WTC11 (cell line): ENCODE measurements around the gene BEGAIN. TPM values are rescaled to one million over a fixed set of nuclear protein-coding genes. Genes with fewer than 3 reads are reported as not detected.
A peak's percentile ranks its signal among the peaks of the same experiment; 100 is the strongest.

Experiments
- ATAC-seq: fragments of 200-7000 bp; cut with Tn5 transposase; 2 replicates; pipeline ENCODE4 v1.10.0; 2021; ENCODE audit warnings: mild to moderate bottlenecking, moderate library complexity
- CTCF ChIA-PET: fragments of 300-600 bp; sonication (Branson Sonifier 250); formaldehyde crosslinking; loops from one replicate; lab custom pipeline; 2021; ENCODE audit warnings: antibody characterized with exemption; lab: Charles Lee
- POLR2A ChIA-PET: fragments of 350-600 bp; sonication (Branson Sonifier 250); formaldehyde crosslinking; loops from one replicate; lab custom pipeline; 2021; ENCODE audit warnings: antibody characterized with exemption; lab: Charles Lee
- DNase-seq: peaks from one replicate; pipeline ENCODE4 v3.0.0; 2021; ENCODE audit warnings: low spot score
- H3K27ac Mint-ChIP-seq: 2 replicates; pipeline ENCODE4 v1.8.0; 2021; ENCODE audit warnings: mixed read lengths
- H3K27me3 Mint-ChIP-seq: 2 replicates; pipeline ENCODE4 v1.8.0; 2021; ENCODE audit warnings: low read depth, mild to moderate bottlenecking, moderate library complexity, mixed read lengths
- H3K36me3 Mint-ChIP-seq: 2 replicates; pipeline ENCODE4 v1.8.0; 2021; ENCODE audit warnings: mixed read lengths
- H3K4me1 Mint-ChIP-seq: 2 replicates; pipeline ENCODE4 v1.8.0; 2022; ENCODE audit warnings: mixed read lengths
- H3K4me3 Mint-ChIP-seq: 2 replicates; pipeline ENCODE4 v1.8.0; 2021; ENCODE audit warnings: mild to moderate bottlenecking, moderate library complexity, mixed read lengths
- H3K9me3 Mint-ChIP-seq: 2 replicates; pipeline ENCODE4 v1.8.0; 2021; ENCODE audit warnings: mixed read lengths
- AFF4 ChIP-seq: sonication (generic); formaldehyde crosslinking; IDR thresholded peaks from 2 replicates; pipeline ENCODE4 v1.8.1; 2023; ENCODE audit warnings: mild to moderate bottlenecking, missing genetic modification reagents, borderline replicate concordance
- ARID4B ChIP-seq: sonication (generic); formaldehyde crosslinking; IDR thresholded peaks from 2 replicates; pipeline ENCODE4 v1.8.0; 2023; ENCODE audit warnings: missing genetic modification reagents, mild to moderate bottlenecking, borderline replicate concordance
- FOXJ3 ChIP-seq: sonication (generic); formaldehyde crosslinking; IDR thresholded peaks from 2 replicates; pipeline ENCODE4 v1.9.0; 2021; ENCODE audit warnings: missing genetic modification reagents, mild to moderate bottlenecking, borderline replicate concordance
- FOXK1 ChIP-seq: sonication (generic); formaldehyde crosslinking; IDR thresholded peaks from 2 replicates; pipeline ENCODE4 v1.8.0; 2022; ENCODE audit warnings: mild to moderate bottlenecking, moderate library complexity, missing genetic modification reagents
- HMGA2 ChIP-seq: fragments of 250-450 bp; sonication (Bioruptor Pico); IDR thresholded peaks from 2 replicates; pipeline ENCODE4 v1.4.0; 2021; ENCODE audit warnings: mild to moderate bottlenecking, moderate library complexity
- JAZF1 ChIP-seq: fragments of 250-450 bp; sonication (Bioruptor Pico); IDR thresholded peaks from 2 replicates; pipeline ENCODE4 v1.9.0; 2021; ENCODE audit warnings: moderate library complexity, mild to moderate bottlenecking, inconsistent platforms
- NFATC4 ChIP-seq: fragments of 250-450 bp; sonication (Bioruptor Pico); IDR thresholded peaks from 2 replicates; pipeline ENCODE4 v1.9.0; 2021; ENCODE audit warnings: mild to moderate bottlenecking
- NFYB ChIP-seq: sonication (generic); formaldehyde crosslinking; conservative IDR thresholded peaks from 2 replicates; pipeline ENCODE4 v1.8.0; 2022; ENCODE audit warnings: low read depth, missing genetic modification reagents
- TCF7 ChIP-seq: sonication (generic); formaldehyde crosslinking; IDR thresholded peaks from 2 replicates; pipeline ENCODE4 v1.8.0; 2022; ENCODE audit warnings: mild to moderate bottlenecking, low read depth, missing genetic modification reagents, moderate library complexity
- ZBTB21 ChIP-seq: sonication (generic); formaldehyde crosslinking; IDR thresholded peaks from 2 replicates; pipeline ENCODE4 v1.8.1; 2023; ENCODE audit warnings: mild to moderate bottlenecking, missing genetic modification reagents, borderline replicate concordance
- ZNF138 ChIP-seq: sonication (generic); formaldehyde crosslinking; conservative IDR thresholded peaks from 2 replicates; pipeline ENCODE4 v1.8.1; 2022; ENCODE audit warnings: mild to moderate bottlenecking, moderate library complexity, missing genetic modification reagents
- ZNF219 ChIP-seq: sonication (generic); formaldehyde crosslinking; IDR thresholded peaks from 2 replicates; pipeline ENCODE4 v1.8.0; 2023; ENCODE audit warnings: missing genetic modification reagents, mild to moderate bottlenecking, borderline replicate concordance
- ZNF423 ChIP-seq: fragments of 250-450 bp; sonication (Bioruptor Pico); IDR thresholded peaks from 2 replicates; pipeline ENCODE4 v2.1.2; 2022; ENCODE audit warnings: mild to moderate bottlenecking, moderate library complexity
- total RNA-seq: library from RNA; stranded (reverse); gene quantifications from 3 replicates; pipeline ENCODE4 v1.2.3, GENCODE V29; 2021
- TF ChIP-seq, protein P1 (sequence below): sonication (generic); formaldehyde crosslinking; IDR thresholded peaks from 2 replicates; pipeline ENCODE4 v1.8.0; 2022; ENCODE audit warnings: missing genetic modification reagents
- TF ChIP-seq, protein P2 (sequence below): sonication (generic); formaldehyde crosslinking; IDR thresholded peaks from 2 replicates; pipeline ENCODE4 v1.8.0; 2022; ENCODE audit warnings: mild to moderate bottlenecking, missing genetic modification reagents
- TF ChIP-seq, protein P3 (sequence below): sonication (generic); formaldehyde crosslinking; IDR thresholded peaks from 2 replicates; pipeline ENCODE4 v1.8.1; 2022; ENCODE audit warnings: low read depth, mild to moderate bottlenecking, moderate library complexity, missing genetic modification reagents, borderline replicate concordance
- TF ChIP-seq, protein P4 (sequence below): fragments of 250-450 bp; sonication (Bioruptor Pico); IDR thresholded peaks from 2 replicates; pipeline ENCODE4 v1.9.0; 2021; ENCODE audit warnings: mild to moderate bottlenecking

The BEGAIN gene
- total RNA-seq, 1 experiment from 2014 or later: 1.3 TPM

DNA sequence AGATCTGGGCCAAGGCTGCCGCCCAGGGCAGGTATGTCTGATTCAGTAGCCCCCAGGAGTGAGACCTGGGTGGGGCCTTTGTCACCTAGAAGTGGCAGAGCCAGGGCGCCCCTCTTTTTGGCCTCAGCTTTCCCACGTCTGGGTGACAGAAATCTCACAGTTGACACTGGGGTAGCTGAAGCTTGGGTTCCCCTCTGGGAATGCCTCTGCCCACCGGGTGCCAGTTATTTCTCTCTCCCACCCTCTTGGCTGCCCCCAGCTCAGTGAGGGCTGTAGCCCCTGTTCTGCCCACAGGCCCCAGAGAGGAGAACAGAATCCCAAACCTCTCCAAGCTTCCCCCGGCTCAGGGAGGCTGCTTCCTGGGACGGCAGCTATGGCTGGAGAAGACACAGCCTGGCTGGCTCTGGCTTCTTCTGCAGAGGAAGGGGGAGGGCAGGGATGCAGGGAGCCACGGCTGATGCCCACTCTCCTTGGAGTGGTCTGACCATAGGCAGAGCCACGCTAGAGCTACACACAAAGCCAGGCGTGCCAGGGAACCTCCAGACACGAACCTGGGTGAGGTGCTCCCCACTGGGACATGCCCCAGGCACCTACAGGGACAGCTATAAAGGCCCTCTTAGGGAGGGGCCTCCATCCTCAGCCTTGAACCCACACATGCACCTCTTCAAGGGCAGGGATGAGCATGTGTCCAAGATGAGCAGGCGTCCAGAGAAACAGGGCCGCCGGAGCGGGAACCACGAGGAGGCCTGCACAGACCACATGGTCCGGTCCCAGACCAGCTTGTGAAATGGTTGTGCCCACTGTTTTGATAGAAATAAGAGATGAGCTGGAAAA is 51.7 kb downstream of the BEGAIN start:
- Mint-ChIP-seq H3K4me1 (peaks cover 3% of the 10 kb centered on the region; the same call in 1 of the 2 replicates), H3K9me3 (no peaks in the 10 kb centered on the region), H3K36me3 (no peaks in the 10 kb centered on the region), H3K27ac (0 out of 2 replicates have a peak overlapping the region, but pooled peaks have one; percentile 38), H3K27me3 (no peaks in the 10 kb centered on the region), H3K4me3 (no peak overlapping the region)
- DNase-seq (peak; percentile 7), ATAC-seq (no peak)
- TF ChIP-seq, protein P1, sequence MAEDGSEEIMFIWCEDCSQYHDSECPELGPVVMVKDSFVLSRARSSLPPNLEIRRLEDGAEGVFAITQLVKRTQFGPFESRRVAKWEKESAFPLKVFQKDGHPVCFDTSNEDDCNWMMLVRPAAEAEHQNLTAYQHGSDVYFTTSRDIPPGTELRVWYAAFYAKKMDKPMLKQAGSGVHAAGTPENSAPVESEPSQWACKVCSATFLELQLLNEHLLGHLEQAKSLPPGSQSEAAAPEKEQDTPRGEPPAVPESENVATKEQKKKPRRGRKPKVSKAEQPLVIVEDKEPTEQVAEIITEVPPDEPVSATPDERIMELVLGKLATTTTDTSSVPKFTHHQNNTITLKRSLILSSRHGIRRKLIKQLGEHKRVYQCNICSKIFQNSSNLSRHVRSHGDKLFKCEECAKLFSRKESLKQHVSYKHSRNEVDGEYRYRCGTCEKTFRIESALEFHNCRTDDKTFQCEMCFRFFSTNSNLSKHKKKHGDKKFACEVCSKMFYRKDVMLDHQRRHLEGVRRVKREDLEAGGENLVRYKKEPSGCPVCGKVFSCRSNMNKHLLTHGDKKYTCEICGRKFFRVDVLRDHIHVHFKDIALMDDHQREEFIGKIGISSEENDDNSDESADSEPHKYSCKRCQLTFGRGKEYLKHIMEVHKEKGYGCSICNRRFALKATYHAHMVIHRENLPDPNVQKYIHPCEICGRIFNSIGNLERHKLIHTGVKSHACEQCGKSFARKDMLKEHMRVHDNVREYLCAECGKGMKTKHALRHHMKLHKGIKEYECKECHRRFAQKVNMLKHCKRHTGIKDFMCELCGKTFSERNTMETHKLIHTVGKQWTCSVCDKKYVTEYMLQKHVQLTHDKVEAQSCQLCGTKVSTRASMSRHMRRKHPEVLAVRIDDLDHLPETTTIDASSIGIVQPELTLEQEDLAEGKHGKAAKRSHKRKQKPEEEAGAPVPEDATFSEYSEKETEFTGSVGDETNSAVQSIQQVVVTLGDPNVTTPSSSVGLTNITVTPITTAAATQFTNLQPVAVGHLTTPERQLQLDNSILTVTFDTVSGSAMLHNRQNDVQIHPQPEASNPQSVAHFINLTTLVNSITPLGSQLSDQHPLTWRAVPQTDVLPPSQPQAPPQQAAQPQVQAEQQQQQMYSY: no peak
- no peak for TF ChIP-seq HMGA2 (CRISPR knock-in tag)
- no peak for TF ChIP-seq FOXK1 (CRISPR knock-in tag)
- no peak for TF ChIP-seq TCF7 (CRISPR knock-in tag)
- TF ChIP-seq NFATC4 (CRISPR knock-in tag): no peak
- TF ChIP-seq, protein P2, sequence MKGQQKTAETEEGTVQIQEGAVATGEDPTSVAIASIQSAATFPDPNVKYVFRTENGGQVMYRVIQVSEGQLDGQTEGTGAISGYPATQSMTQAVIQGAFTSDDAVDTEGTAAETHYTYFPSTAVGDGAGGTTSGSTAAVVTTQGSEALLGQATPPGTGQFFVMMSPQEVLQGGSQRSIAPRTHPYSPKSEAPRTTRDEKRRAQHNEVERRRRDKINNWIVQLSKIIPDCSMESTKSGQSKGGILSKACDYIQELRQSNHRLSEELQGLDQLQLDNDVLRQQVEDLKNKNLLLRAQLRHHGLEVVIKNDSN (CRISPR knock-in tag): no peak
- TF ChIP-seq, protein P3, sequence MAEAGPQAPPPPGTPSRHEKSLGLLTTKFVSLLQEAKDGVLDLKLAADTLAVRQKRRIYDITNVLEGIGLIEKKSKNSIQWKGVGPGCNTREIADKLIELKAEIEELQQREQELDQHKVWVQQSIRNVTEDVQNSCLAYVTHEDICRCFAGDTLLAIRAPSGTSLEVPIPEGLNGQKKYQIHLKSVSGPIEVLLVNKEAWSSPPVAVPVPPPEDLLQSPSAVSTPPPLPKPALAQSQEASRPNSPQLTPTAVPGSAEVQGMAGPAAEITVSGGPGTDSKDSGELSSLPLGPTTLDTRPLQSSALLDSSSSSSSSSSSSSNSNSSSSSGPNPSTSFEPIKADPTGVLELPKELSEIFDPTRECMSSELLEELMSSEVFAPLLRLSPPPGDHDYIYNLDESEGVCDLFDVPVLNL (CRISPR knock-in tag): no peak
- TF ChIP-seq JAZF1: no peak
- TF ChIP-seq NFYB: no peak
- TF ChIP-seq, protein P4, sequence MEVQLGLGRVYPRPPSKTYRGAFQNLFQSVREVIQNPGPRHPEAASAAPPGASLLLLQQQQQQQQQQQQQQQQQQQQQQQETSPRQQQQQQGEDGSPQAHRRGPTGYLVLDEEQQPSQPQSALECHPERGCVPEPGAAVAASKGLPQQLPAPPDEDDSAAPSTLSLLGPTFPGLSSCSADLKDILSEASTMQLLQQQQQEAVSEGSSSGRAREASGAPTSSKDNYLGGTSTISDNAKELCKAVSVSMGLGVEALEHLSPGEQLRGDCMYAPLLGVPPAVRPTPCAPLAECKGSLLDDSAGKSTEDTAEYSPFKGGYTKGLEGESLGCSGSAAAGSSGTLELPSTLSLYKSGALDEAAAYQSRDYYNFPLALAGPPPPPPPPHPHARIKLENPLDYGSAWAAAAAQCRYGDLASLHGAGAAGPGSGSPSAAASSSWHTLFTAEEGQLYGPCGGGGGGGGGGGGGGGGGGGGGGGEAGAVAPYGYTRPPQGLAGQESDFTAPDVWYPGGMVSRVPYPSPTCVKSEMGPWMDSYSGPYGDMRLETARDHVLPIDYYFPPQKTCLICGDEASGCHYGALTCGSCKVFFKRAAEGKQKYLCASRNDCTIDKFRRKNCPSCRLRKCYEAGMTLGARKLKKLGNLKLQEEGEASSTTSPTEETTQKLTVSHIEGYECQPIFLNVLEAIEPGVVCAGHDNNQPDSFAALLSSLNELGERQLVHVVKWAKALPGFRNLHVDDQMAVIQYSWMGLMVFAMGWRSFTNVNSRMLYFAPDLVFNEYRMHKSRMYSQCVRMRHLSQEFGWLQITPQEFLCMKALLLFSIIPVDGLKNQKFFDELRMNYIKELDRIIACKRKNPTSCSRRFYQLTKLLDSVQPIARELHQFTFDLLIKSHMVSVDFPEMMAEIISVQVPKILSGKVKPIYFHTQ: no peak
- no peak for TF ChIP-seq FOXJ3
- no peak for TF ChIP-seq ZNF423 (CRISPR knock-in tag)
- TF ChIP-seq ZBTB21 (CRISPR knock-in tag): no peak
- no peak for TF ChIP-seq AFF4 (CRISPR knock-in tag)
- TF ChIP-seq ARID4B: no peak
- no peak for TF ChIP-seq ZNF138 (CRISPR knock-in tag)
- no peak for TF ChIP-seq ZNF219 (CRISPR knock-in tag)
- CTCF ChIA-PET: interaction anchor here (0.7 to 5.4 kb wide), 6 partner anchors 11 to 152 kb away, joined by 3 to 33 read pairs (median 4); no protein-coding TSS in a partner anchor
- POLR2A ChIA-PET: no interaction called here
